Calu3 (cell line): ENCODE data around the gene WDR83. TPM values are rescaled to one million over a fixed set of nuclear protein-coding genes. Genes with fewer than 3 reads are reported as not detected.
A peak's percentile ranks its signal among the peaks of the same experiment; 100 is the strongest.

Experiments
- BruUV-seq: library from RNA; stranded (reverse); fragments of 400-500 nt; replicated peaks from 2 replicates; lab custom pipeline; 2021; lab: Mats Ljungman, UMichigan
- CTCF ChIA-PET: fragments of 300-600 bp; sonication (Branson Sonifier 250); formaldehyde crosslinking; loops from one replicate; lab custom pipeline; 2022; ENCODE audit warnings: antibody characterized with exemption; lab: Charles Lee
- DNase-seq: peaks from one replicate; pipeline ENCODE4 v3.0.0; 2022
- H3K27ac Mint-ChIP-seq: one replicate; pipeline ENCODE4 v1.8.0; 2022; ENCODE audit warnings: mixed read lengths; ENCODE audit not compliant: unreplicated experiment
- H3K27me3 Mint-ChIP-seq: one replicate; pipeline ENCODE4 v1.8.0; 2022; ENCODE audit warnings: mixed read lengths; ENCODE audit not compliant: unreplicated experiment
- H3K36me3 Mint-ChIP-seq: one replicate; pipeline ENCODE4 v1.8.0; 2022; ENCODE audit warnings: mild to moderate bottlenecking, moderate library complexity, mixed read lengths; ENCODE audit not compliant: insufficient read depth, unreplicated experiment
- H3K4me1 Mint-ChIP-seq: one replicate; pipeline ENCODE4 v1.8.0; 2022; ENCODE audit warnings: mild to moderate bottlenecking, low read depth, mixed read lengths; ENCODE audit not compliant: unreplicated experiment
- H3K4me3 Mint-ChIP-seq: one replicate; pipeline ENCODE4 v1.8.0; 2022; ENCODE audit warnings: mild to moderate bottlenecking, low read depth, moderate library complexity, mixed read lengths; ENCODE audit not compliant: unreplicated experiment
- H3K9me3 Mint-ChIP-seq: one replicate; pipeline ENCODE4 v1.8.0; 2022; ENCODE audit warnings: low read depth, mixed read lengths; ENCODE audit not compliant: unreplicated experiment
- CTCF ChIP-seq: fragments of 200-600 bp; IDR thresholded peaks from one replicate; pipeline ENCODE4 v1.8.0; 2022; ENCODE audit warnings: antibody characterized with exemption; ENCODE audit not compliant: unreplicated experiment
- intact Hi-C: fragments of 100-400 bp; cut with micrococcal nuclease; formaldehyde crosslinking; loops from one replicate; pipeline ENCODE4 v1.10.0; 2022; ENCODE audit not compliant: unreplicated experiment
- total RNA-seq: library from RNA; stranded (reverse); gene quantifications from 2 replicates; pipeline ENCODE4 v1.2.3, GENCODE V29; 2022

Gene WDR83
- total RNA-seq, 1 experiment from 2014 or later: 10.1 TPM

GRCh38 chr19:12626958-12627357 is 39.6 kb upstream of the WDR83 start:
- no peaks in the 10 kb centered on the region for H3K27me3 Mint-ChIP-seq
- intact Hi-C loops: no loop called here
- H3K4me1 Mint-ChIP-seq: no peaks in the 10 kb centered on the region
- H3K27ac Mint-ChIP-seq: no peak overlapping the region
- peaks cover 47% of the 10 kb centered on the region for H3K36me3 Mint-ChIP-seq
- no peaks in the 10 kb centered on the region for H3K9me3 Mint-ChIP-seq
- no peak for TF ChIP-seq CTCF
- CTCF ChIA-PET: no interaction called here
- H3K4me3 Mint-ChIP-seq: no peak overlapping the region
- BruUV-seq: no TSS peak
- DNase-seq: no peak

- Mint-ChIP-seq H3K27ac (no peak overlapping the region), H3K27me3 (no peaks in the 10 kb centered on the region), H3K36me3 (peaks cover 44% of the 10 kb centered on the region), H3K9me3 (no peaks in the 10 kb centered on the region), H3K4me1 (no peaks in the 10 kb centered on the region), H3K4me3 (no peak overlapping the region)
- CTCF ChIA-PET: no interaction called here
- no peak for TF ChIP-seq CTCF
- DNase-seq: no peak
- intact Hi-C loops: no loop called here
- BruUV-seq: no TSS peak
Measured at GRCh38 chr19:12628040-12629022, 38.3 kb upstream of the WDR83 start.

GRCh38 chr19:12629215-12629614 is 37.4 kb upstream of the WDR83 start:
- no peaks in the 10 kb centered on the region for H3K27me3 Mint-ChIP-seq
- no peaks in the 10 kb centered on the region for H3K9me3 Mint-ChIP-seq
- CTCF ChIA-PET: no interaction called here
- no peak for TF ChIP-seq CTCF
- BruUV-seq: TSS peak; percentile 24
- no peak overlapping the region for H3K27ac Mint-ChIP-seq
- no peak for DNase-seq
- peaks cover 46% of the 10 kb centered on the region for H3K36me3 Mint-ChIP-seq
- H3K4me3 Mint-ChIP-seq: no peak overlapping the region
- no peaks in the 10 kb centered on the region for H3K4me1 Mint-ChIP-seq
- intact Hi-C loops: no loop called here

GRCh38 chr19:12636631-12637030 is 30.0 kb upstream of the WDR83 start:
- no TSS peak for BruUV-seq
- peaks cover 3% of the 10 kb centered on the region for H3K9me3 Mint-ChIP-seq
- CTCF ChIA-PET: no interaction called here

More at GRCh38 chr19:12636631-12637030, 30.0 kb upstream of the WDR83 start:
- intact Hi-C loops: no loop called here
- Mint-ChIP-seq H3K27me3 (no peaks in the 10 kb centered on the region), H3K4me1 (no peaks in the 10 kb centered on the region), H3K36me3 (peaks cover 12% of the 10 kb centered on the region), H3K27ac (no peak overlapping the region), H3K4me3 (no peak overlapping the region)
- DNase-seq: no peak
- TF ChIP-seq CTCF: no peak
